Lung (tissue), 12 donors: ENCODE data around the gene TMEM218. TPM values are rescaled to one million over a fixed set of nuclear protein-coding genes. Genes with fewer than 3 reads are reported as not detected.

Source experiments
- ATAC-seq: fragments of 200-7000 bp; cut with Tn5 transposase; one replicate; pipeline ENCODE4 v1.9.1; 2020; ENCODE audit warnings: moderate number of reproducible peaks; ENCODE audit not compliant: insufficient read depth, low FRiP score
- DNase-seq, 3 donors: peaks; one replicate each; pipeline ENCODE4 v3.0.0-alpha.2; 2013 to 2017
- H3K27ac ChIP-seq, 2 donors: one replicate each; pipeline ENCODE4 v1.5.1; 2013; ENCODE audit warnings: mild to moderate bottlenecking in 2 of 2, moderate library complexity in 2 of 2, control low read depth in 1 of 2, inconsistent platforms in 1 of 2, low read depth in 1 of 2, low read length in 1 of 2
- H3K27me3 ChIP-seq, 3 donors: one replicate each; pipeline ENCODE4 v1.5.1; 2013; ENCODE audit warnings: low read length in 2 of 3; ENCODE audit not compliant: control insufficient read depth in 3 of 3, insufficient read depth in 3 of 3
- H3K36me3 ChIP-seq, 4 donors: one replicate each; pipeline ENCODE4 v1.5.1; 2013; ENCODE audit warnings: low read length in 4 of 4, mild to moderate bottlenecking in 1 of 4, moderate library complexity in 1 of 4; ENCODE audit not compliant: control insufficient read depth in 4 of 4, insufficient read depth in 4 of 4
- H3K4me1 ChIP-seq, 5 donors: one replicate each; pipeline ENCODE4 v1.5.1; 2013; ENCODE audit warnings: low read length in 5 of 5, mild to moderate bottlenecking in 2 of 5, moderate library complexity in 1 of 5; ENCODE audit not compliant: control insufficient read depth in 5 of 5, insufficient read depth in 5 of 5
- H3K4me3 ChIP-seq: one replicate; pipeline ENCODE4 v1.5.1; 2013; ENCODE audit warnings: mild to moderate bottlenecking, control low read depth, moderate library complexity
- H3K9ac ChIP-seq, 2 donors: one replicate each; pipeline ENCODE4 v1.5.1; 2013; ENCODE audit warnings: low read length in 2 of 2, control low read depth in 1 of 2; ENCODE audit not compliant: insufficient read depth in 1 of 2
- H3K9me3 ChIP-seq, 4 donors: one replicate each; pipeline ENCODE4 v1.5.1; 2013; ENCODE audit warnings: low read length in 3 of 4, mild to moderate bottlenecking in 1 of 4, moderate library complexity in 1 of 4; ENCODE audit not compliant: control insufficient read depth in 4 of 4, insufficient read depth in 3 of 4
- WGBS, 2 donors: extraction: QIAGEN DNeasy Blood & Tissue Kit; methylation state at CpG; one replicate each; pipeline ENCODE4 v1.1.7; 2013; 5-methylcytosine and 5-hydroxymethylcytosine counted together
- polyA plus RNA-seq, 2 donors: library from polyadenylated mRNA; stranded (reverse); fragments of 200-250 nt; gene quantifications; one replicate each; pipeline ENCODE4 v1.2.1, GENCODE V29; 2013
- total RNA-seq, 2 donors: library from RNA; depleted of rRNA in 1 of 2; stranded (reverse); fragments of >200 nt in 1 of 2; gene quantifications; one replicate each; pipeline ENCODE4 v1.2.1, GENCODE V29; 2014 to 2021
- TF ChIP-seq, protein P1 (sequence below): IDR thresholded peaks from 2 replicates; pipeline ENCODE4 v1.5.1; 2012; ENCODE audit warnings: mild to moderate bottlenecking; ENCODE audit errors: control extremely low read depth, extremely low read depth
- donor health status: control.
- donor health status: control.
- donor health status: Bipolar disorder and iron deficiency.
- donor health status: healthy.
- donor health status: DM: yes; HTN: yes; CAD: no.

Gene TMEM218
- total and polyA plus RNA-seq, 4 donors = 23.3 to 39.9 (median 27.4) TPM

DNA sequence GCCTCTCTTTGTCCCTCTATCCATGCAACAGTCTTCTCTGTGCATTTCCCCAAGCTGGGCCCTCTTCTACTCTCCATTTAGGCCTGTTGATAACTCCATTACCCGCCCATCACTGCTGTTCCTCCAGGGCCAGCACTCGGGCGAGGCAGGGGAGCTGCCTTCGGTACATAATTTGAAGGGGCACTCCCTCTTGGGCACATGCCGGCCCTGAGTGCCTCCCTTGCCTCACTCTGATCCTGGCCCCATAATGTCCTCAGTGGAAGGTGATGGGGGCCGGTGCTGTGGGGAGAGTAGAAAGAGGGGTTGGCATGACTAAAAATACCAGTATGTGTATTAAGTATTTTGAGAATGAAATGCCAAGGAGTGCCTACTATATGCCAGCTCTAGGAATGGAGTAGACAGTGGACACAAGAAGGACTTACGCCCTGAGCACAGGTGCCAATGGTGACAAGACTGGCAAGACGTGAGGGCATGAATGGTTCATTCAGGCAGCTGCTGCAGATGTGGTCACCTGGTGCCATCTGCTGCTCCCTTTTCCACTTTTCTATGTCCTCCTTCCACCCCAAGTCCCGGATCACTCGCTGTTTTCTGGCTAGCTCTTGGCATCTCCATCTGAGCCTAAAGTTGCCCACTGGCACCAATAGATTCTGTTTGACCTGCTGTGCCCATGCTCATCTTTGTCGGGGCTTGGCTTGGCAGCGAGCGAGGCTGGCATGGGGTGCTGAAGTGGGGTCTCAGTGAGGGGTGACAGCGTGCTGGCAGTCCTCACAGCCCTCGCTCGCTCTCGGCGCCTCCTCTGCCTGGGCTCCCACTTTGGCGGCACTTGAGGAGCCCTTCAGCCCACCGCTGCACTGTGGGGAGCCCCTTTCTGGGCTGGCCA, 22.6 kb downstream of the TMEM218 start:
- ATAC-seq = no peak
- Histone ChIP-seq H3K4me1 (peaks cover 0 to 8% (median 1%) of the 10 kb centered on the region in 5 donors), H3K4me3 (no peak overlapping the region), H3K9ac (no peak overlapping the region), H3K27ac (no peak overlapping the region), H3K27me3 (no peaks in the 10 kb centered on the region), H3K36me3 (no peaks in the 10 kb centered on the region), H3K9me3 (no peaks in the 10 kb centered on the region)
- TF ChIP-seq, protein P1, sequence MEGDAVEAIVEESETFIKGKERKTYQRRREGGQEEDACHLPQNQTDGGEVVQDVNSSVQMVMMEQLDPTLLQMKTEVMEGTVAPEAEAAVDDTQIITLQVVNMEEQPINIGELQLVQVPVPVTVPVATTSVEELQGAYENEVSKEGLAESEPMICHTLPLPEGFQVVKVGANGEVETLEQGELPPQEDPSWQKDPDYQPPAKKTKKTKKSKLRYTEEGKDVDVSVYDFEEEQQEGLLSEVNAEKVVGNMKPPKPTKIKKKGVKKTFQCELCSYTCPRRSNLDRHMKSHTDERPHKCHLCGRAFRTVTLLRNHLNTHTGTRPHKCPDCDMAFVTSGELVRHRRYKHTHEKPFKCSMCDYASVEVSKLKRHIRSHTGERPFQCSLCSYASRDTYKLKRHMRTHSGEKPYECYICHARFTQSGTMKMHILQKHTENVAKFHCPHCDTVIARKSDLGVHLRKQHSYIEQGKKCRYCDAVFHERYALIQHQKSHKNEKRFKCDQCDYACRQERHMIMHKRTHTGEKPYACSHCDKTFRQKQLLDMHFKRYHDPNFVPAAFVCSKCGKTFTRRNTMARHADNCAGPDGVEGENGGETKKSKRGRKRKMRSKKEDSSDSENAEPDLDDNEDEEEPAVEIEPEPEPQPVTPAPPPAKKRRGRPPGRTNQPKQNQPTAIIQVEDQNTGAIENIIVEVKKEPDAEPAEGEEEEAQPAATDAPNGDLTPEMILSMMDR = no peak
- 83 to 88% methylated on average over 20 of the region's 20 CpGs for WGBS, 2 donors
- no peak for DNase-seq

DNA sequence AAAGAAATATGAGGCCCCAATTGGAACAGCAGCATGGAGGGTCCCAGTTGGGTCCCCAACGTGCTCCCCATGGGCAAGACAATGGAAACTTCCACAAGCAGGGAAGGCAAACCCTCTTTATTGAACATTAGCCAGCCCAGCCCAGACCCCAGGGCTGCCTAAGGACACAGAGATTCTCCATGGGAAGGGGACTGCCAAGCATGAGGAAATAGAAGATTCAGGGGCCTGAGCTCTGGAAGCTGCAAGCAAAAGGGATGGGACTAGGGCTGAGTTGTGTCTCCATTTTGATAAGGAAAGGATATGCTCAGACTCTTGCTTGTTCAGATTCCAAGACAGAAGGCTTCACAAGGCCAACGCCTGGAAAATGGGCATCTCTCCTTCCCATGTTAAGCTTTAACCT, 23.3 kb downstream of the TMEM218 start:
- Histone ChIP-seq H3K4me3 (no peak overlapping the region), H3K9me3 (no peaks in the 10 kb centered on the region), H3K36me3 (no peaks in the 10 kb centered on the region), H3K4me1 (peaks cover 0 to 8% (median 1%) of the 10 kb centered on the region in 5 donors), H3K27ac (no peak overlapping the region), H3K27me3 (no peaks in the 10 kb centered on the region), H3K9ac (no peak overlapping the region)
- TF ChIP-seq, protein P1 = no peak
- ATAC-seq (no peak), DNase-seq (no peak)
- WGBS, 2 donors = 85 to 96% methylated on average over 2 of the region's 2 CpGs

DNA sequence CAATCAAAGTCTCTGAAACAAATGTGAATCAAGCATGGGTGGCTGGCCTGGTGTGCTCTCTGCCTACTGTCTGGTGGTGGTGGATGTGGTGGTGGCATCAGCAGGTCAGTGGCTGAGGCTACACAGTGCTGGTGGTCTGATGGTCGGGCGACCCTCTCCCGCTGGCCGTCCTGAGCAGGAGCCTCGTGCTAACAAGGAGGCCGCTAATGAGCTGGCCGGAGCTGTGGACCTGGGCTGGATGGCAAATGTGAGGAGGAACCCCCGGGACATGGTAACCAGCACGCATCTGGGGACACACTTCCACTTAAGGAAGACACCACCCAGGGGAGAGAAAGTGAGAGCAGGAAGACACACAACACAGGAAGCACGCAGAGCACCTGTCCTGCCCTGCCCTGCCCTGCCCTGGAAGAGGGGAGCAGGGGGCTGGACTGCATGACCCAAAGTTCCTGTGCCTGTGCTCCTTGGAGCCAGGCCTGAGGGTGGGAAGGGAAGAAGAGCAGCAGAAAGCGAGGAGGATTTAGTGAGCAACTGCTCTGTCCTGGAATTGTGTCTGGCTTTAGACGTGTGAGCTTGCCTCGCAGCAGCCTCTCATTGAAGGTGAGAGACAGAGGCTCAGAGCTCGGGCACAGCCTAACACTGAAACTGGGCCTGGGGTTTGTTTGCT, 24.7 kb downstream of the TMEM218 start:
- Histone ChIP-seq H3K4me3 (no peak overlapping the region), H3K9ac (peak overlapping the region in 1 of 2 donors; percentile 11), H3K9me3 (no peaks in the 10 kb centered on the region), H3K27ac (no peak overlapping the region), H3K36me3 (no peaks in the 10 kb centered on the region), H3K27me3 (no peaks in the 10 kb centered on the region), H3K4me1 (peaks cover 0 to 5% (median 1%) of the 10 kb centered on the region in 5 donors)
- ATAC-seq (no peak), DNase-seq (no peak)
- TF ChIP-seq, protein P1 = no peak
- 83 to 86% methylated on average over 14 of the region's 14 CpGs for WGBS, 2 donors
